GM13976 (cell line): ENCODE measurements around the gene PYCR2.
"Not testable (repeated sequence)": the region's sequence is repeated elsewhere in the genome, so short reads cannot be mapped to it uniquely, and the experiment has no call there.

Experiments
- DNase-seq: peaks from one replicate; pipeline ENCODE4 v3.0.0; 2012; ENCODE audit warnings: low spot score
- in situ Hi-C: fragments of 300-500 bp; cut with MboI; formaldehyde crosslinking; loops from one replicate; pipeline ENCODE4 v1.12.0; 2022; ENCODE audit warnings: low sequenced_read_pairs, mixed read lengths, inconsistent platforms; ENCODE audit not compliant: unreplicated experiment
- TF ChIP-seq, protein P1 (sequence below): IDR thresholded peaks from 2 replicates; pipeline ENCODE4 v1.5.1; 2012; ENCODE audit warnings: borderline replicate concordance, mild to moderate bottlenecking; ENCODE audit not compliant: insufficient read depth; ENCODE audit errors: extremely low read depth, missing control alignments, control extremely low read depth

Gene PYCR2

DNA sequence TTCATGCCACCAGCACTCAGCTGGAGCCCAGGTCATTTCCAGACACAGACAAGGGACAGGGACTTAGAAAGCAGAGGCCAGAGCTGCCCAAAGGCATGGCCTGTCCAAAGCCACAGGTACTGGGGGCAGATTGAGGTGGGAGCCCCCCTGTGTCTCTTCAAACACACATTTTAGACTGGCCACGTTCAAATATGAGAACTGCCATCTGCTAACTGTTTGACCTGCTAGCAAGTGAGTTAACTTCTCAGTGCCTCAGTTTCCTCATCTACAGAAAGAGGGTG, 17.8 kb upstream of the PYCR2 start:
- in situ Hi-C loops = no loop called here

DNA sequence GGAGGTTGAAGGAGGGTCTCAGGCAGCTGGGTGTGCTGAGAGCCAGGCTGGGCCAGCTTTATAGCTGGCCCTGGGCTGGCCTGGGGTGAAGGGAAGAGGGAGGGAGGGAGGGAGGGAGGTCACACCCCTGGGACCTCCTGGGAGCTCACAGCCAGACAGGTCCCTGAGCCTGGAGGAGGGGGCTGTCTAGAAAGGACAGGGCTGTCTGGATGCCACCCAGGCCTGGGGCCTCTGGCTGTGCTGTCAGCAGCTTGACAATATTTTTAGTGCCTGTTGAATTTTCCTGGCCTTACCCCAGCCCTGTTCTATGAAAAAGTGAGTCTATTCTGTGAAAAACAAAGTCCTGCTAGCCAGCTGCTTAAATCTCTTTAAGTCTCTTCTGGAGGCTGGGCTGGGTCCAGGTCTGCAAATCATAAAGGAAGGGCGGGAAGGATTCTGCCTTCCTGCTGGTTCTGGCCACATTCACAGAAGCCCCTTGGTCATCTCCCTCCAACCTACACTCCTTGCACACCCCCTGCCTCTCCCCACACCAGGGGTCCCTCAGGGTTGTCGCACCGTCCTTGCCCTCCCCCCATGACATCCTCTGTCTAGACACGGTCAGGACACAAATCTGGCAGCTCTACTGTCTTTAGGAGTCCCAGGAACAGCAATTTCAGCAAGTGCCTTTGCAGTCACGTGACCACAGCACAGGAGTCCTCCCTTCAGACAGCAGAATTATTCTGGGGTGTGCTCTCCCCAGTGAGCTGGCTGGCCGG, 17.3 kb upstream of the PYCR2 start, which contains the start of gene LEFTY2:
Gene LEFTY2, minus strand, starts transcription at position 34 of the 755 bp plus-strand sequence. CDS start 80 bp downstream, outside the sequence.
- DNase-seq = no peak
- TF ChIP-seq, protein P1, sequence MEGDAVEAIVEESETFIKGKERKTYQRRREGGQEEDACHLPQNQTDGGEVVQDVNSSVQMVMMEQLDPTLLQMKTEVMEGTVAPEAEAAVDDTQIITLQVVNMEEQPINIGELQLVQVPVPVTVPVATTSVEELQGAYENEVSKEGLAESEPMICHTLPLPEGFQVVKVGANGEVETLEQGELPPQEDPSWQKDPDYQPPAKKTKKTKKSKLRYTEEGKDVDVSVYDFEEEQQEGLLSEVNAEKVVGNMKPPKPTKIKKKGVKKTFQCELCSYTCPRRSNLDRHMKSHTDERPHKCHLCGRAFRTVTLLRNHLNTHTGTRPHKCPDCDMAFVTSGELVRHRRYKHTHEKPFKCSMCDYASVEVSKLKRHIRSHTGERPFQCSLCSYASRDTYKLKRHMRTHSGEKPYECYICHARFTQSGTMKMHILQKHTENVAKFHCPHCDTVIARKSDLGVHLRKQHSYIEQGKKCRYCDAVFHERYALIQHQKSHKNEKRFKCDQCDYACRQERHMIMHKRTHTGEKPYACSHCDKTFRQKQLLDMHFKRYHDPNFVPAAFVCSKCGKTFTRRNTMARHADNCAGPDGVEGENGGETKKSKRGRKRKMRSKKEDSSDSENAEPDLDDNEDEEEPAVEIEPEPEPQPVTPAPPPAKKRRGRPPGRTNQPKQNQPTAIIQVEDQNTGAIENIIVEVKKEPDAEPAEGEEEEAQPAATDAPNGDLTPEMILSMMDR = no peak
- in situ Hi-C loops = no loop called here

More for the DNA sequence above, 17.8 kb upstream of the PYCR2 start:
- TF ChIP-seq, protein P1 = no peak
- no peak for DNase-seq

DNA sequence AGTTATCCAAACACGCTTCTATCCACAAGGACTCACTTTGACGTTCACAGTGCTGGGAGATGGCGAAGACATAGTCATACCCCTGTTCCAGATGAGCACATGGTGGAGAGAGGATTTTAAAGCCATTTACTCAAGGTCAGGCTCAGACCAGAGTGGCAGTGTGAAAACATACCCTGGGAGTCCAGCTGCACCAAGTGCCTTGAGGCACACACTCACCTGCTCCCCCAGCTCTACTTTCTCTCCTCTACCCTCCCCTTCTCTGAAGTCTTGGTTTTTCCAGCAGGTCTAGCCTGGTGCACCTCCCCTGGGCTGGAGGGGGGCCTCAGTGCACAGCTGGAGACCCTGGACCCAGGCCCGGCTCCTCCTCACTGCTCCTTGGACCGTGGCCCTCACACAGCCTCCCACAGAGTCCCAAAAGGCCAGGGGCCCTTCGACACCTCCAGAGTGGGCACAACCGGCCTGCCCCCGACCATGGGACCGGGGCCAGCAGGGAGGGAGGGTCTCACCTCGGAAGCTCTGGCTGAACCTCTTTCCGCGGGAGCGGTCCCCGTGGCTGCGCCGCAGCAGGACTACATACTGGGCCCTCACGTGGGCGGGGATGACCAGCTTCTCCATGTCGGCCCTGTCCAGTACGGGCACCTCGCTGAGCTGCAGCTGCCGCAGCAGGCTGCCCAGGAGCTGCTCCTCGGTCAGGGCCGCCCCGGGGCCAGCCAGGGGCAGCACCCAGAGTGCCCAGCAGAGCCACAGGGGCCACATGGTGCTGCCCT, 16.5 kb upstream of the PYCR2 start:
- in situ Hi-C loops = no loop called here
- TF ChIP-seq, protein P1 = no peak
- DNase-seq = no peak

DNA sequence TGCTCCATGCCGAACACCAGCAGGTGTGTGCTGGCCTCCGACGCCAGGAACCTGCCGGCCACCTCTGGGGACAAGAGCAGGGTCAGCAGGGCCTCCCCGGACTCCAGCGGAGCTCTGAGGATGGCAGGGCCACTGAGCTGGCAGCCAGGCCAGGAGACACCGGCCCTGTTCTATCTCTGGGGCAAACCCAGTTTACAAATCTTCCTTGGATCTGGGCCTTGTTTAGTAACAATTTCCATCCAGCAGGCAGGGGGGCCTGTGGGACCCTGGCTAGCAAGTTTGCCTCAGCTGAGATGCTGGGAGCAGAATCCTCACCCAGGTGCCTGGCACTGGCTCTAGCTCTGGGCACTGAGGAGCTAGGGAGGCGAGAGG, 15.9 kb upstream of the PYCR2 start:
- in situ Hi-C loops = not testable (repeated sequence)

DNA sequence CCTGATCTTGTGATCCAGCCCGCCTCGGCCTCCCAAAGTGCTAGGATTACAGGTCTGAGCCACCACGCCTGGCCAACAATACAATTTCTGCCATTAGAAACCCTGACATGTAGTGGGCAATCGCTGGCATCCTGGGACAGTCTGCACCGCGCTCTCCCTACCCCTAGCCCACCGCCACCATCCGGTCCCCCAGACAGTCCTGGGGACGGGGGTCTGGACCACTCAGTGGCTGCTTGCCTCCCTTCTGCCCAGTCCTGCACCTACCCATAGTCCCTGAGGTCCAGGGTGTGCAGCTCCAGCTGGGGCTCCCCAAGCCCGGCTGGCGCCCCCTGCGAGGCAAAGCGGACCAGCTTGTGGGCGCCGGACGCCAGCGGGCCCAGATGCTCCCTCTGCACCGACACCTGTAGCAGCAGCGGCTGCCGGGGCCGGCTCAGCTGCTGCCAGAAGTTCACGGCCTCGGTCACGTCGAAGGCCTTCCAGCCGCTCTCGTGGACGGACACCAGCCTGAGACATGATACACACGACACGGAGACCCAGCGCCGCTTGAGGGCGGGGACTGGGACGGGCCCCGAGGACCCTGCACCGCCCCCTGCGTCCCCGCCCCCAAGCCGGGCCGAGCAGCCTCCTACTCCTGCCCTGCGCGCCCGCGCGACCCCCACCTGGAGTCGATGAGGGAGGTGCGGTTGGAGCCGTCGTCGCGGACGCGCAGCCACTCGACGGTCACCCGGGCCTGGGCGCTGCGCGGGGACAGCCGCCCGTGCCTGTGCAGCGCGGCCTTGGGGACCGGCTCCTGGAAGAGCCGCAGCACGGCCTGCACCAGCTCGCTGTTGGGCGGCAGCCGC, 15.3 kb upstream of the PYCR2 start:
- DNase-seq, in situ Hi-C loops: not testable (repeated sequence)

More for the DNA sequence above, 15.9 kb upstream of the PYCR2 start:
- DNase-seq = not testable (repeated sequence)

DNA sequence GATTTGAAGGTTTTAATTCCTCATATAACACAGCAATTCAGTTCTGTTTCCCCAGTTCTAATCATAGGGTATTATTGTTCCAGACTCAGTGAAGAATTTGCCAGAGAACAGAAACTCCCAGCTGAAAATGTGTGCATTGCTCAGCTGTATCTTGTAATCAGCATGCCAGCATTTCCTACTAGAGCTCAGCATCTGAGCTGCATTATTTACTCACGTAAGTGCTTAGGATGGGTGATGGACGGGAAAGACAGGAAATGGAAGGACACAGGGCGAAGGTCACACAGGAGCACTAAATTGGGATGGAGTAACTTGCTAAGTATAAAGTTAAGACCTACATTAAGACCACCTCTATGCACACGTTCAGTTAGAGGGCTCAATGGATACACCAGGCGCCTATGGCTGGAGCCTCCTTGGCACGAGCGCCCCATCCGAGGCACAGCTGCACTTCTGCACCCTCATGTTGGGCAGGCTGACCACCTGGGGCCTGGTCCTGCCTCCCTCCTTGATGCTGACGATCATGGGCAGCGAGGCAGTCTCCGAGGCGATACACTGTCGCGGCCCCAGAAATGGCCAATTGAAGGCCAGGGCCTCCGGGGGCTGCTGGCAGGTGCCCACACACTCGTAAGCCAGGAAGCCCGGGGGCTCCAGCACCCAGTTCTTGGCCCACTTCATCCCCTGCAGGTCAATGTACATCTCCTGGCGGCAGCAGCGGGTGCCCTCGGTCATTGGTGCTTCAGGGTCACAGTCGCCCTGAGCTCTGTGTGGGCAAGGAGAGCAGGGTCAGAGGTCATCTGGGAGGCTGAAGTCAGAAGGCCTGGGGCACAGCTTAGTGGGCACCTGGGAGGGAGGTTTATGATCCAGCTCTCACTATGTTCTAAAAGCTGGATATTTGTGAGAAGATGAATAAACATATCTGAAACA, 13.3 kb upstream of the PYCR2 start:
- TF ChIP-seq, protein P1 = no peak
- no peak for DNase-seq
- in situ Hi-C loops = no loop called here

DNA sequence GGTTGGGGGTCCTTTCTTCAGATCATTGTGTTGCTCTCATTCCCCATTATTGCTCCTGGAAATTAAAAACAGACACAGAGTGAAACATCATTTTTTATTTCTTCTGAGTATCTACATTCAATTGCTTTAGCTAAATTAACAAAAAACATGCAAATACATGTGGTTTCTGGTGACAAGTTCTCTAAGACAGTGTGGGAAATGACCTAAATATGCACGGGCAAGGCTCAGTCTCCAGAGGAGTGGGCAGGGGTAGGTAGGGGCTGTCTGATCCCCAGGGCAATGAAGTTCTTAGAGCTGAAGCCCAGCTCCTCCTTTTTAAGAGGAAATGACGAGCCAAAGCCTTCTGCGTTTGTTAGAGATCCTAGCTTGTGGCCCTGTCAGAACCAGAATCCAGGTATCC, 12.5 kb upstream of the PYCR2 start:
- TF ChIP-seq, protein P1 = no peak
- no peak for DNase-seq
- in situ Hi-C loops = no loop called here

DNA sequence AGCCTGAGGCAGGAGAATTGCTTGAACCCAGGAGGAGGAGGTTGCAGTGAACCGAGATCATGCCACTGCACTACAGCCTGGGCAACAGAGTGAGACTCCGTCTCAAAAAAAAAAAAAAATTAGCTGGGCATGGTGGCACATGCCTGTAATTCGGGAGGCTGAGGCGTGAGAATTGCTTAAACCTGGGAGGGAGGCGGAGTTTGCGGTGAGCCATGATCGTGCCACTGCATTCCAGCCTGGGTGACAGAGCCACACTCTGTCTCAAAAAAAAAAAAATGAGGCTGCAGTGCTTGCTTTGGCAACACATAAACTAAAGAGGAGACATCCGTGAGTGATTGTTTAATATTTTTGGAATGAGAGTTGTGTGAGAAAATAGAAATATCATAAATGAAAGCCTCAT, 12.0 kb upstream of the PYCR2 start:
- in situ Hi-C loops, DNase-seq: not testable (repeated sequence)
